BE2C (cell line): ENCODE data around the gene PTTG2.

Experiments used
- DNase-seq: peaks from one replicate; pipeline ENCODE4 v3.0.0-alpha.2; 2020
- H3K27me3 ChIP-seq: fragments of 250-450 bp; sonication (Bioruptor Pico); 2 replicates; pipeline ENCODE4 v1.5.1; 2020; ENCODE audit warnings: mild to moderate bottlenecking
- H3K36me3 ChIP-seq: fragments of 250-450 bp; sonication (Bioruptor Pico); 2 replicates; pipeline ENCODE4 v1.5.1; 2020; ENCODE audit warnings: mild to moderate bottlenecking
- H3K4me1 ChIP-seq: fragments of 250-450 bp; sonication (Bioruptor Pico); 2 replicates; pipeline ENCODE4 v1.5.1; 2020
- H3K4me3 ChIP-seq: 2 replicates; pipeline ENCODE4 v1.5.1; 2011; ENCODE audit warnings: low read depth, low read length
- H3K9me3 ChIP-seq: fragments of 250-450 bp; sonication (Bioruptor Pico); 2 replicates; pipeline ENCODE4 v1.5.1; 2020
- CTCF ChIP-seq: IDR thresholded peaks from 2 replicates; pipeline ENCODE4 v1.5.1; 2012; ENCODE audit warnings: mild to moderate bottlenecking, low read depth, low read length

The PTTG2 gene

GRCh38 chr4:37999000-37999716 lies 39.0 kb downstream of the PTTG2 start:
- Histone ChIP-seq H3K27me3 (no peaks in the 10 kb centered on the region), H3K4me1 (no peaks in the 10 kb centered on the region), H3K4me3 (no peak overlapping the region), H3K36me3 (no peaks in the 10 kb centered on the region), H3K9me3 (no peaks in the 10 kb centered on the region)
- TF ChIP-seq CTCF: no peak
- no peak for DNase-seq

GRCh38 chr4:37999965-38000364 lies 39.8 kb downstream of the PTTG2 start:
- no peak overlapping the region for H3K4me3 ChIP-seq
- DNase-seq: no peak
- H3K36me3 ChIP-seq: no peaks in the 10 kb centered on the region
- H3K4me1 ChIP-seq: no peaks in the 10 kb centered on the region
- H3K9me3 ChIP-seq: no peaks in the 10 kb centered on the region
- TF ChIP-seq CTCF: no peak
- no peaks in the 10 kb centered on the region for H3K27me3 ChIP-seq

- Histone ChIP-seq H3K36me3 (no peaks in the 10 kb centered on the region), H3K27me3 (no peaks in the 10 kb centered on the region), H3K4me1 (no peaks in the 10 kb centered on the region), H3K9me3 (no peaks in the 10 kb centered on the region), H3K4me3 (no peak overlapping the region)
- DNase-seq: no peak
- no peak for TF ChIP-seq CTCF
These were observed 41.7 kb downstream of the PTTG2 start for GRCh38 chr4:38001927-38002326.

GRCh38 chr4:38002451-38003071 lies 42.4 kb downstream of the PTTG2 start:
- TF ChIP-seq CTCF: no peak
- no peaks in the 10 kb centered on the region for H3K27me3 ChIP-seq

GRCh38 chr4:38003102-38003501 lies 42.9 kb downstream of the PTTG2 start:
- no peaks in the 10 kb centered on the region for H3K27me3 ChIP-seq
- no peak for DNase-seq
- no peaks in the 10 kb centered on the region for H3K4me1 ChIP-seq
- no peak for TF ChIP-seq CTCF
- H3K4me3 ChIP-seq: no peak overlapping the region
- no peaks in the 10 kb centered on the region for H3K9me3 ChIP-seq
- no peaks in the 10 kb centered on the region for H3K36me3 ChIP-seq

More at GRCh38 chr4:38002451-38003071, 42.4 kb downstream of the PTTG2 start:
- DNase-seq: no peak
- Histone ChIP-seq H3K36me3 (no peaks in the 10 kb centered on the region), H3K4me3 (no peak overlapping the region), H3K4me1 (no peaks in the 10 kb centered on the region), H3K9me3 (no peaks in the 10 kb centered on the region)

- Histone ChIP-seq H3K4me3 (no peak overlapping the region), H3K36me3 (no peaks in the 10 kb centered on the region), H3K4me1 (no peaks in the 10 kb centered on the region), H3K27me3 (no peaks in the 10 kb centered on the region), H3K9me3 (no peaks in the 10 kb centered on the region)
- TF ChIP-seq CTCF: no peak
- DNase-seq: no peak
These were observed 43.4 kb downstream of the PTTG2 start for GRCh38 chr4:38003628-38004027.
